CD4-positive, alpha-beta T cell treated with Interleukin-4 for 4 hours (primary cell): ENCODE data around the gene EXOG.
"Not testable (repeated sequence)": the region's sequence is repeated elsewhere in the genome, so short reads cannot be mapped to it uniquely, and the experiment has no call there.

ENCODE experiments used
- DNase-seq: peaks from one replicate; pipeline ENCODE4 v3.0.0-alpha.2; 2020

EXOG gene

DNA sequence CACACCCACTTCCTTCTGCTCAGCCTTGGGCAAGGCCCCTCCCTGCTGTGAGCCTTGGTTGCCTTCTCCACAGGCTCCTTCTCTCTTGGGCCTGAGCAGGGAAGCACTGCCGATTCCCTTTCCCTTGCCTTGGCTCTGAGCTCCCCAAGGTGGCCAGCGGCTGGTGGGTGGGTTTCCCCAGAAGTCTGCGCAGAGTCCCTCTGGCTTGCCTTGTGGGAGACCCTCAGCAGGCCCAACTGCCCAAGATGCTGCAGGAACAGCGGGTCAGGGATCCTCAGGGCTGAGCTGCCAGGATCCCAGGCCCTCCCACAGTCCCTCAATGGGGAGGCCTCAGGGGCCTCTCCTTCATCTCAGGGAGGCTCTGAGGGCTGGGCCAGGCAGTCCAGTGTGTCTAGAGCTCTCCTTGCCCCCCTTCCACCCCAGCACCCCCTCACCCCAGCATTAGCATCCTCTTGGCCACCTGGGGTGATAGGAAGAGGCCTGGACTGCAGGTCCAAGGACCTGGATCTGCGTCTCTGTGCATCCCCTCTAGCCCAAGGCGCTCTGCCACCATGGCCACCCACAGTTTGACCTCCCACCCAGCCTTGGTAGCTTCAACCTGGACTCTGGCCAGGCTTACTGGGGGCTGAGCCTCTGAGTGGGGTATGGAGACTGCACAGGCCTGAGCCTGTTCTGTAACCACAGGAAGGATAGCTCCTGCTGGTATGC, 68.6 kb downstream of the EXOG start:
- no peak for DNase-seq

DNA sequence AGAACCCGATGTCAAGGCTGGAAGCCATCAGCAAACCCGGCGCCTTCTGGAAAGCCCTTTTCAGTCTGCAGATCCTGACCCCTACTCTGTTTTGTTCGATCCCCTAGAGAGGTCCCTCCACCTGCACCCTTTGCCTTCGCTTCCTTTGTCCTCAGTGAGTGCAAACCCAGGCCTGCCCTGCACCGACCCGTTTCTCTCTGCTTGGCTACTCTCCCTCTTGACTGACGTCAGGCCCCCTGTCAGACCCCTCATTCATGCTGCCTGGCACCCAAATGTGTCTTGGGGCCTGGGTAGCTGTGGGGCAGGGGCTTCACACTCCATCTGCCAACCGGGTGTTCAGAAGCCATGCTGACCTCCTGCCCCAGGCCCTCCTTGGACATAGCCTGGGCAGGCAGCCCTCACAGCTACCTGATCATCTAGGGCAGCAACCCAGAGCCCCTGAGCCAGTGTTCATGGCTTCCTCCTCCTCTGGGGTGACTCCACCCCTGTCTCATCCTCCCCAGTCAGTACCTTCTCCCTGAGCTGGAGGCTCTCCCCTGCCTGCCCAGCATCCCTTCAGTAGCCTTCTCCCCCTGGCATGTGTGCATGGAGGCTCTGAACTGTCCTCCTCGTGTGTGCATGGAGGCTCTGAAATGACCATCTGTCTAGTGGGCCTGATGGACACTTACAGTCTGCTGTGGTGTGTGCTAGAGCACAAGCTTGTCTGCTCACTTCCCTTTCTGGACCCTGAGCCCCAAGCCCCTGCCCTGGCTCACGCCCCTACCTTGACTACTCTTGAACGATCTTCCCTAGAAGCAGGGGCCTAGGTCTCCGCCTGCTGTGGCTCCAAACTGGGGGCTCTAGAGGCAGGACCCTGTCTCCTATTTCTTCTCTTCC, 69.4 kb downstream of the EXOG start:
- DNase-seq, result no peak

DNA sequence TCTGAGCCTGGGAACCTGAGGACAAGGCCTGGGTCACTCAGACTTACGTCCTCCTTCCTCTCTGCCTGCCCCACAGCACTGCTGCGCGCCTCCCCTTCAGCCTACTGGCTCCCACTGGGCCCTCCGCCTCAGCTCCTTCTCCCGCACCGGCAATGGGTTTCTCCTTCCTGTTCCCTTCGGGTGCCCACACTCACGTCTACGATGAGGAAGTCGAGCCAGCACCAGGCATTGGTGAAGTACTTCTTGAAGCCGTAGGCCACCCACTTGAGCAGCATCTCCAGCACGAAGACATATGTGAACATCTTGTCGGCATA, 70.0 kb downstream of the EXOG start:
- DNase-seq, result no peak

DNA sequence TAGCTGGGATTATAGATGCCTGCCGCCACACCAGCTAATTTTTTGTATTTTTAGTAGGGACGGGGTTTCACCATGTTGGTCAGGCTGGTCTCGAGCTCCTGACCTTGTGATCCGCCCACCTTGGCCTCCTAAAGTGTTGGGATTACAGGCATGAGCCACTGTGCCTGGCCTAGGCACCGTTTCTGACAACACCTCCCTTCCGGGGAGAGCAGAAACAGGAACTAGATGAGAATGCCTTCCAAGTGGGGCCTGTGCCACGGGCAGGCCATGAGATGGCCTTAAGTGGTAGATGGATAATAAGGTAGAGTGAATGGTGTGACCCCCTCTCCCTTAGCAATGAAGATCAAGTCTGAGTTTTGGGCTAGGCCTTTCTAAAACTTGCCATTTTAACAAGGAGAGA, 70.7 kb downstream of the EXOG start:
- DNase-seq, result not testable (repeated sequence)

DNA sequence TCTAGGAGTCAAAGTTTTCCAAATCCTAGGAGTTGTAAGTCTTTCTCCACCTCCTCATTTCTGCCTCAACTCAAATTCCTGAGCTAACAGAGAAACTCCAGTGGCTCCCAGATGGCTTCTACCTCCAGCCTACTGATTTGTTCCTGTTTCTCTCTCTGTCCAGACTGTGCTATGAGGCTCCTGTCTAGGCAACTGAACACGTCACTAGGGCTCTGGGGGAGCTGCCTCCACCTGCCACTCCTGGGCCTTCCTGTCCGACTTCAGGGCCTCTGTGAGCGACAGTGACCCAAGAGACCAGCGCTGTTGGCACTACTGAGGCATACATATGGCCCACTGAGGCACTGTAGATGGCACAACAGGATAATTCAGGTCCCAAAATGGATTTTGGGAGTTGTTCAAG, 71.4 kb downstream of the EXOG start:
- no peak for DNase-seq

DNA sequence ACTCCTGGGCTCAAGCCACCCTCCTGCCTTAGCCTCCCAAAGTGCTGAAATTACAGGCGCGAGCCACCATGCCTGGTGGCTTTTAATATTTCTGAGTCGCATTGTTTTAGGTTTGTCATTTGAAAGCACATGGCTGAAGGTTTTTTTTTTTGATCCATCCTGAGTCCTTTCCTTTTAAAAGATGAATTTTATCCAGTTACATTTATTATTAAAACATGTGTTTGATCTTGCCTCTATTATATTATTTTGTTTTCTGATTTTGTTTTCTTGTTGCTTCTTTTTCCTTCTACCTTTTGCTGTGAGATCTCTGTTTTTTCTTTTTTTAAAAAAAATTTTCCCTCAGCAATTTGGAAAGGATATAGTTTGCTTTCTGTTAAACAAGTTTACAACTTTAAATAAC, 77.0 kb downstream of the EXOG start:
- no peak for DNase-seq

DNA sequence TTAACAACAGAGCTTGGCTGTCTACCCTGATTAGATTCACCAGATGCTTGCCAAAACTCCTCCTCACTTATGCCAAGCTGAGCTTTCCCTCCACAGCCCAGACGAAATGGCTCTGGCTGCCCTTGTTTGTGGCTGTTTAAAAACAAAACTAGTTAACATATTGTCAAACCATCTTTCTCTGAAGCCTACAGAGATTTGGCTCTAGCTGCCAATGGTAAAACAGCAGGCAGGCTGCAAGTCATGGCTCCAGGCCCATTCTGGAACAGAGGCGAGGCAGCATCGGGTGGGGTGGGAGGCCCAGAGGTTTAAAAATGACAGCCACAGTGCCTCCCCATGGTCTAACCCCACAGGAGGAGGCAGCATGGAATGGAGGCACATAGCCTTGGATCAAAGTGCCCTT, 77.4 kb downstream of the EXOG start:
- no peak for DNase-seq

DNA sequence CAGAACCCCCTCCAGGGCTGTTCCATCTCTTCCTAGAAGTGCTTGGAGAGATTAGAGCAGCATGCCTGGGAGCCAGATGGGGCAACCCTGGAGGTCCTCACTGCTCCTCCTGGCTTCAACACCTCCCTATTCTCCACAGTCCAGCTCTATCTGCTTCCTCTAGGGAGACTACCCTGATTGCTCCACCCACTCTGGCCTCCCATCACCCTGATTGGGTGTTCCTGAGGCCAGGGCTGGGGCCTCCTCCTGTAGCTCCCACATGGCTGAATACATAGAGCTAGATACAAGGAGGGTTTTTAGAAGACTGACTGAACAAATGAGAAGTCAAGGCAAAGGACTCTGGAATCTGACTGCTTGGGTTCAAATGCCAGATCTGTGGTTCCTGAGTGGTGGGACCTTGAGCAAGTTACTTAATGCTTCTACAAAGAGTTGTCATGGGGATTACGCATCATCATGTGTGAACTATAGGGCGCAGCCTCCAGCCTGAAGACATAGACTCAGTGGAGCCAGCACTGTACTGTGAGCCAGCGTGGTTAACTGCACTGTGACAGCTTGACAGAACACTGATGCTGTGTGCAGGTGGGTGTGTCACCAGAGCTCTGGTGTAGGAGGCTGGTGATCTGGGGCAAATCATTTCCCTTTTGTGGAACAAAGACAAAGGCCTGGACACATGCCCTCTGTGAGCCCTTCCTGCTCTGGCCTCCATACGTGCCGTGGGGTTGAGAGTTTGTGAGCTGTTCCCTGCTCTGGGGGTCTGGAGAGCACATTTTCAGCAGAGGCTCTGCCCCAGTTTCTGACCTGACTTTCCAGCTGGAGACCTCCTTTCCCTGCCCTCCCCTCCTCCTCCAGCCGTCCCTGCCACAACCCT, 78.5 kb downstream of the EXOG start:
- no peak for DNase-seq

DNA sequence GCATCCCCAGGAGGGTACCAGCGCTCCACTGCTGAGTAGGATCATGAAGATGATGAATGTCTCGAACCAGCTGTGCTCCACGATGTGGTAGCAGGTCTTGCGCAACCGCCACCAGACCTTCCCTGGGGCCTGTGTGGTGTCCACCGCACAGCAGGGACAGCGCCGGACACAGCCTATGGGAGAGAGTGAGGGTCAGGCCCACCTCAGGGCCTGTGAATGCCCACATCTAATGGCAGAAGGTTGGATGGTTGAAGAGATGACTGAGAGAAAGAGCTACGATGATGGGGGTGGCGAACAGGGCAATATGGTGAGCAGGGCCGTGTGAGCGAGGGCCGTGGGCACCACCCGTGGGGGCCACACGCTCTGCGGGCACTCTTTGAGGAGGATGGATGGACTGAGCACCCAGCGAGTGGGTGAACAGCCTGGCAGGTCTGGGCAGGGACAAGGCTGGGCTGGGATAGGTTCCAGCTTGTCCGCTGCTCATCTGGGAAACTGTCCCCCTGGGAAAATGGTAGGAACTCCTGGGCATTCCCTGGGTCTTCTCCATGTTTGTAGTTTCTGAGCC, 79.2 kb downstream of the EXOG start:
- DNase-seq, result no peak
